Left kidney (tissue), 2 donors: ENCODE results near the gene C3orf33. TPM values are rescaled to one million over a fixed set of nuclear protein-coding genes. Genes with fewer than 3 reads are reported as not detected.

Experiments
- DNase-seq: peaks from one replicate; pipeline ENCODE4 v3.0.0-alpha.2; 2013
- polyA plus RNA-seq: library from polyadenylated mRNA; unstranded; fragments of 120-200 nt; gene quantifications from one replicate; pipeline ENCODE4 v1.2.1, GENCODE V29; 2013; ENCODE audit not compliant: insufficient read length

The C3orf33 gene
- polyA plus RNA-seq, 1 donor: 13.7 TPM

GRCh38 chr3:155790272-155790925 lies 15.7 kb downstream of the C3orf33 start:
- no peak for DNase-seq

GRCh38 chr3:155785662-155786295 lies 20.3 kb downstream of the C3orf33 start:
- DNase-seq: no peak

GRCh38 chr3:155782390-155782953 lies 23.6 kb downstream of the C3orf33 start:
- DNase-seq: no peak

- DNase-seq: no peak
Observed at GRCh38 chr3:155780291-155780690, 25.8 kb downstream of the C3orf33 start.

GRCh38 chr3:155778462-155778861 lies 27.6 kb downstream of the C3orf33 start:
- DNase-seq: no peak

- no peak for DNase-seq
Observed at GRCh38 chr3:155772801-155773200, 33.3 kb downstream of the C3orf33 start.

GRCh38 chr3:155771126-155771525 lies 35.0 kb downstream of the C3orf33 start:
- DNase-seq: no peak

- DNase-seq: no peak
Observed at GRCh38 chr3:155766206-155766605, 39.9 kb downstream of the C3orf33 start.

GRCh38 chr3:155763870-155764463 lies 42.1 kb downstream of the C3orf33 start:
- DNase-seq: no peak

- DNase-seq: no peak
Observed at GRCh38 chr3:155760653-155761052, 45.4 kb downstream of the C3orf33 start.

- DNase-seq: no peak
Observed at GRCh38 chr3:155757577-155757976, 48.5 kb downstream of the C3orf33 start.

GRCh38 chr3:155753038-155753639 lies 52.9 kb downstream of the C3orf33 start:
- DNase-seq: no peak

GRCh38 chr3:155748611-155749365 lies 57.3 kb downstream of the C3orf33 start:
- no peak for DNase-seq

GRCh38 chr3:155747946-155748290 lies 58.2 kb downstream of the C3orf33 start:
- no peak for DNase-seq

GRCh38 chr3:155747286-155747945 lies 58.7 kb downstream of the C3orf33 start:
- no peak for DNase-seq

GRCh38 chr3:155746703-155747102 lies 59.4 kb downstream of the C3orf33 start:
- no peak for DNase-seq

GRCh38 chr3:155745795-155746550 lies 60.1 kb downstream of the C3orf33 start:
- no peak for DNase-seq

- DNase-seq: no peak
Observed at GRCh38 chr3:155744626-155745324, 61.3 kb downstream of the C3orf33 start, which contains the start of gene PLCH1. TSS of gene PLCH1 (minus strand) at chr3:155745071. CDS start at chr3:155704224, 40,847 bp downstream.

GRCh38 chr3:155744010-155744625 lies 62.0 kb downstream of the C3orf33 start:
- DNase-seq: peak; percentile 80

- DNase-seq: no peak
Observed at GRCh38 chr3:155743606-155744005, 62.5 kb downstream of the C3orf33 start.
